OCI-LY1 (cell line): Measurements from ENCODE around the gene NELL1.

Experiments used
- EZH2 ChIP-seq: fragments of 200-600 bp; sonication (generic), shearing (Covaris generic); IDR thresholded peaks from 2 replicates; pipeline ENCODE4 v1.8.0; 2017; ENCODE audit warnings: borderline replicate concordance, mixed run types, mild to moderate bottlenecking, antibody characterized with exemption, low read length, moderate library complexity, mixed read lengths
- TF ChIP-seq, protein P1 (sequence below): fragments of 200-600 bp; sonication (generic), shearing (Covaris generic); IDR thresholded peaks from 2 replicates; pipeline ENCODE4 v1.5.1; 2017; ENCODE audit warnings: mild to moderate bottlenecking, antibody characterized with exemption, low read length, moderate library complexity, mixed read lengths

DNA sequence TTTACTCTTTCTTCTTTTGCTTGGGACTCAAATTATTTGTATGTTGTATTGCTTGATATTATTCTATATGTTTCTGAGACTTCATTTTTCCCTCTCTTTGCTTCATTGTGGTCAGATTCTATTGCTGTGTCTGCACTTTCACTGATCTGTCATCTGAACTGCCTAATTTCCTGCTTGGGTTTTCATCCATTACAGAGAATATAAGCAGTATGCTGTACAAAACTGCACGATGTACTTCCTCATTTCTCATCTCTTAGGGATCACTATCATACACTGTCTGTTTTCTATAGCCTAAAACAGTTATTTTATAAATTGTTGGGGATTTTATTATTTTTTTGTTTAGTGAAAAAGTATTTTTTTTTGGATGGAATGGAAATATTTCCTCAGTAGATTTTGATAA, 786.8 kb downstream of the NELL1 start:
- TF ChIP-seq, protein P1, sequence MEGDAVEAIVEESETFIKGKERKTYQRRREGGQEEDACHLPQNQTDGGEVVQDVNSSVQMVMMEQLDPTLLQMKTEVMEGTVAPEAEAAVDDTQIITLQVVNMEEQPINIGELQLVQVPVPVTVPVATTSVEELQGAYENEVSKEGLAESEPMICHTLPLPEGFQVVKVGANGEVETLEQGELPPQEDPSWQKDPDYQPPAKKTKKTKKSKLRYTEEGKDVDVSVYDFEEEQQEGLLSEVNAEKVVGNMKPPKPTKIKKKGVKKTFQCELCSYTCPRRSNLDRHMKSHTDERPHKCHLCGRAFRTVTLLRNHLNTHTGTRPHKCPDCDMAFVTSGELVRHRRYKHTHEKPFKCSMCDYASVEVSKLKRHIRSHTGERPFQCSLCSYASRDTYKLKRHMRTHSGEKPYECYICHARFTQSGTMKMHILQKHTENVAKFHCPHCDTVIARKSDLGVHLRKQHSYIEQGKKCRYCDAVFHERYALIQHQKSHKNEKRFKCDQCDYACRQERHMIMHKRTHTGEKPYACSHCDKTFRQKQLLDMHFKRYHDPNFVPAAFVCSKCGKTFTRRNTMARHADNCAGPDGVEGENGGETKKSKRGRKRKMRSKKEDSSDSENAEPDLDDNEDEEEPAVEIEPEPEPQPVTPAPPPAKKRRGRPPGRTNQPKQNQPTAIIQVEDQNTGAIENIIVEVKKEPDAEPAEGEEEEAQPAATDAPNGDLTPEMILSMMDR = no peak
- TF ChIP-seq EZH2 = no peak
